NCI-H82 treated with DMSO at 0.1 percent for 48 hours (cell line): ENCODE data around the gene KCNQ4.

Experiments used
- DNase-seq: peaks from one replicate; lab custom pipeline; 2025; ENCODE audit not compliant: unreplicated experiment; lab: John Stamatoyannopoulos, UW

KCNQ4 gene

DNA sequence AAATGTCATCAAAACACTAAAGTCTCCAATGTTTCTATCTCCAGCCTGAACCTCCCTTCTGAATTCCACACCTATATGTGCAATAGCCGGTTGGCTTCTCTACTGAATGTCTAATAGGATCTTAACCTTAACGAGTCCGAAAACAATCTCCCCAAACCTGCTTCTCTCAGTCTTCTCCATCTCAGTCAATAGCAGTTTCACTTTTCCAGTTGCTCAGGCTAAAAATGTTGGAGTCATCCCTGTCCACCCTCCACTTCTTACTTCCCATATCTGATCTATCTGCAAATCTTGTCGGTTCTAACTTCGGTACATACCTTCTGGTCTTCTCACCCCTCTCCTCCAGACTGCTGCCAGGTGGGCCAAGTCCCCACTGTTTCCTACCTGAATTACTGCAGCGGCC lies 104.1 kb downstream of the KCNQ4 start:
- no peak for DNase-seq
